ENCODE data around the gene HSPA6. TPM values are rescaled to one million over a fixed set of nuclear protein-coding genes. Genes with fewer than 3 reads are reported as not detected.
"Not testable (repeated sequence)": the region's sequence is repeated elsewhere in the genome, so short reads cannot be mapped to it uniquely, and the experiment has no call there.

Gene HSPA6
- total RNA-seq, 1 donor from 2014 or later = 0.68 TPM

GRCh38 chr1:161531986-161532643, 7.8 kb downstream of the HSPA6 start:
- H3K4me3 ChIP-seq (ENCODE audit: insufficient read depth, low read depth, low read length) = peak overlapping the region; percentile 63
- no peaks in the 10 kb centered on the region for H3K36me3 Mint-ChIP-seq (ENCODE audit: low read depth, unreplicated experiment)
- peak overlapping the region; percentile 72 for H2AFZ ChIP-seq (ENCODE audit: low read depth, low read length)
- no peak overlapping the region for H3K27ac ChIP-seq (ENCODE audit: low read depth, low read length)
- no peaks in the 10 kb centered on the region for H3K79me2 ChIP-seq (ENCODE audit: insufficient read depth, low read length)
- peak overlapping the region; percentile 68 for H3K4me3 Mint-ChIP-seq (ENCODE audit: unreplicated experiment)
- peak overlapping the region; percentile 85 for H3K4me2 ChIP-seq (ENCODE audit: low read length)
- DNase-seq (ENCODE audit: low read depth) = no peak
- H3K36me3 ChIP-seq (ENCODE audit: insufficient read depth, low read length) = no peaks in the 10 kb centered on the region
- TF ChIP-seq EZH2 (IDR thresholded peaks at IDR 0.05; ENCODE audit: insufficient read depth, low read length) (no peak), CTCF (IDR thresholded peaks at IDR 0.05; ENCODE audit: insufficient read depth, low read depth, low read length) (no peak)
- H3K27me3 ChIP-seq (ENCODE audit: insufficient read depth, low read length) = no peaks in the 10 kb centered on the region
- FAIRE-seq = no peak
- peaks cover 5% of the 10 kb centered on the region for H3K4me1 Mint-ChIP-seq (ENCODE audit: low read depth, unreplicated experiment)
- H3K9me3 ChIP-seq (ENCODE audit: insufficient read depth, low read depth, low read length) = no peaks in the 10 kb centered on the region
- H3K27me3 Mint-ChIP-seq (ENCODE audit: low read depth, unreplicated experiment) = peaks cover 2% of the 10 kb centered on the region
- H3K27ac Mint-ChIP-seq (ENCODE audit: unreplicated experiment) = no peak overlapping the region
- no peaks in the 10 kb centered on the region for H3K4me1 ChIP-seq (ENCODE audit: insufficient read depth, low read length)
- no peak overlapping the region for H3K9ac ChIP-seq (ENCODE audit: low read length)
- no peaks in the 10 kb centered on the region for H3K9me3 Mint-ChIP-seq (ENCODE audit: unreplicated experiment)
- no peaks in the 10 kb centered on the region for H4K20me1 ChIP-seq (ENCODE audit: insufficient read depth, low read length)

- H3K9ac ChIP-seq (ENCODE audit: low read length); H3K27ac ChIP-seq (ENCODE audit: low read depth, low read length); FAIRE-seq; H3K9me3 ChIP-seq (ENCODE audit: insufficient read depth, low read depth, low read length); H3K79me2 ChIP-seq (ENCODE audit: insufficient read depth, low read length); H3K9me3 Mint-ChIP-seq (ENCODE audit: unreplicated experiment); H3K36me3 Mint-ChIP-seq (ENCODE audit: low read depth, unreplicated experiment); H3K27me3 ChIP-seq (ENCODE audit: insufficient read depth, low read length); H4K20me1 ChIP-seq (ENCODE audit: insufficient read depth, low read length); H3K4me1 ChIP-seq (ENCODE audit: insufficient read depth, low read length); H3K27me3 Mint-ChIP-seq (ENCODE audit: low read depth, unreplicated experiment); H3K36me3 ChIP-seq (ENCODE audit: insufficient read depth, low read length); DNase-seq (ENCODE audit: low read depth); H3K4me1 Mint-ChIP-seq (ENCODE audit: low read depth, unreplicated experiment): not testable (repeated sequence)
- Mint-ChIP-seq H3K4me3 (ENCODE audit: unreplicated experiment) (peak overlapping the region; percentile 68), H3K27ac (ENCODE audit: unreplicated experiment) (peak overlapping the region; percentile 53)
- H2AFZ ChIP-seq (ENCODE audit: low read depth, low read length) = peak overlapping the region; percentile 72
- peak overlapping the region; percentile 3 for H3K4me3 ChIP-seq (ENCODE audit: insufficient read depth, low read depth, low read length)
- peak overlapping the region; percentile 85 for H3K4me2 ChIP-seq (ENCODE audit: low read length)
These were observed 8.6 kb downstream of the HSPA6 start for GRCh38 chr1:161532644-161533567.

GRCh38 chr1:161537068-161537669, 12.8 kb downstream of the HSPA6 start:
- not testable (repeated sequence) for DNase-seq (ENCODE audit: low read depth); H3K27ac ChIP-seq (ENCODE audit: low read depth, low read length); H3K9me3 ChIP-seq (ENCODE audit: insufficient read depth, low read depth, low read length); H3K36me3 ChIP-seq (ENCODE audit: insufficient read depth, low read length); H3K27me3 ChIP-seq (ENCODE audit: insufficient read depth, low read length); H4K20me1 ChIP-seq (ENCODE audit: insufficient read depth, low read length); H3K9me3 Mint-ChIP-seq (ENCODE audit: unreplicated experiment); H3K4me1 ChIP-seq (ENCODE audit: insufficient read depth, low read length); FAIRE-seq; H3K36me3 Mint-ChIP-seq (ENCODE audit: low read depth, unreplicated experiment); H3K9ac ChIP-seq (ENCODE audit: low read length); H3K79me2 ChIP-seq (ENCODE audit: insufficient read depth, low read length); H2AFZ ChIP-seq (ENCODE audit: low read depth, low read length); H3K27me3 Mint-ChIP-seq (ENCODE audit: low read depth, unreplicated experiment); H3K4me3 Mint-ChIP-seq (ENCODE audit: unreplicated experiment); H3K4me1 Mint-ChIP-seq (ENCODE audit: low read depth, unreplicated experiment); H3K4me2 ChIP-seq (ENCODE audit: low read length); H3K4me3 ChIP-seq (ENCODE audit: insufficient read depth, low read depth, low read length); H3K27ac Mint-ChIP-seq (ENCODE audit: unreplicated experiment)

GRCh38 chr1:161538925-161539479, 14.7 kb downstream of the HSPA6 start:
- not testable (repeated sequence) for H3K36me3 ChIP-seq (ENCODE audit: insufficient read depth, low read length); H2AFZ ChIP-seq (ENCODE audit: low read depth, low read length); H3K9ac ChIP-seq (ENCODE audit: low read length); H3K27ac ChIP-seq (ENCODE audit: low read depth, low read length); H3K27me3 ChIP-seq (ENCODE audit: insufficient read depth, low read length); H3K4me2 ChIP-seq (ENCODE audit: low read length); H3K4me3 ChIP-seq (ENCODE audit: insufficient read depth, low read depth, low read length); H3K79me2 ChIP-seq (ENCODE audit: insufficient read depth, low read length); H3K36me3 Mint-ChIP-seq (ENCODE audit: low read depth, unreplicated experiment); H4K20me1 ChIP-seq (ENCODE audit: insufficient read depth, low read length); H3K9me3 ChIP-seq (ENCODE audit: insufficient read depth, low read depth, low read length); H3K9me3 Mint-ChIP-seq (ENCODE audit: unreplicated experiment); H3K27ac Mint-ChIP-seq (ENCODE audit: unreplicated experiment); DNase-seq (ENCODE audit: low read depth); FAIRE-seq; H3K4me1 Mint-ChIP-seq (ENCODE audit: low read depth, unreplicated experiment); H3K4me1 ChIP-seq (ENCODE audit: insufficient read depth, low read length)
- H3K4me3 Mint-ChIP-seq (ENCODE audit: unreplicated experiment) = peak overlapping the region; percentile 93
- H3K27me3 Mint-ChIP-seq (ENCODE audit: low read depth, unreplicated experiment) = peaks cover 14% of the 10 kb centered on the region

All from astrocyte (in vitro differentiated cells and primary cell).